ENCODE results near the gene TCF3.

Gene TCF3

GRCh38 chr19:1653300-1653628, 849 bp upstream of the TCF3 start:
- H3K4me1 ChIP-seq (ENCODE audit: insufficient read depth, low read length) = peaks cover 12% of the 10 kb centered on the region
- no peak overlapping the region for H2AFZ ChIP-seq (ENCODE audit: low read depth, low read length)
- H3K36me3 ChIP-seq (ENCODE audit: insufficient read depth, low read length) = peaks cover 21% of the 10 kb centered on the region
- peaks cover 16% of the 10 kb centered on the region for H3K27me3 ChIP-seq (ENCODE audit: insufficient read depth, low read length)
- peak overlapping the region; percentile 46 for H3K4me3 ChIP-seq (ENCODE audit: low read length)
- peaks cover 2% of the 10 kb centered on the region for H3K9me3 ChIP-seq (ENCODE audit: low read length)

GRCh38 chr19:1651568-1652291, 685 bp downstream of the TCF3 start:
- H3K4me1 ChIP-seq (ENCODE audit: insufficient read depth, low read length) = peaks cover 12% of the 10 kb centered on the region
- peak overlapping the region; percentile 97 for H3K4me3 ChIP-seq (ENCODE audit: low read length)
- peaks cover 35% of the 10 kb centered on the region for H3K36me3 ChIP-seq (ENCODE audit: insufficient read depth, low read length)
- H3K27me3 ChIP-seq (ENCODE audit: insufficient read depth, low read length) = peaks cover 5% of the 10 kb centered on the region
- peaks cover 2% of the 10 kb centered on the region for H3K9me3 ChIP-seq (ENCODE audit: low read length)
- H2AFZ ChIP-seq (ENCODE audit: low read depth, low read length) = no peak overlapping the region

- peaks cover 44% of the 10 kb centered on the region for H3K36me3 ChIP-seq (ENCODE audit: insufficient read depth, low read length)
- peaks cover 2% of the 10 kb centered on the region for H3K27me3 ChIP-seq (ENCODE audit: insufficient read depth, low read length)
- H2AFZ ChIP-seq (ENCODE audit: low read depth, low read length) = no peak overlapping the region
- H3K4me3 ChIP-seq (ENCODE audit: low read length) = peak overlapping the region; percentile 97
- peaks cover 12% of the 10 kb centered on the region for H3K4me1 ChIP-seq (ENCODE audit: insufficient read depth, low read length)
- H3K9me3 ChIP-seq (ENCODE audit: low read length) = peaks cover 2% of the 10 kb centered on the region
Observed at GRCh38 chr19:1650650-1651567, 1.5 kb downstream of the TCF3 start.

GRCh38 chr19:1649706-1650649, 2.4 kb downstream of the TCF3 start:
- Histone ChIP-seq H3K4me1 (ENCODE audit: insufficient read depth, low read length) (peaks cover 12% of the 10 kb centered on the region), H2AFZ (ENCODE audit: low read depth, low read length) (no peak overlapping the region), H3K4me3 (ENCODE audit: low read length) (peak overlapping the region; percentile 97), H3K36me3 (ENCODE audit: insufficient read depth, low read length) (peaks cover 53% of the 10 kb centered on the region), H3K27me3 (ENCODE audit: insufficient read depth, low read length) (no peaks in the 10 kb centered on the region), H3K9me3 (ENCODE audit: low read length) (peaks cover 2% of the 10 kb centered on the region)

- H2AFZ ChIP-seq (ENCODE audit: low read depth, low read length) = no peak overlapping the region
- H3K36me3 ChIP-seq (ENCODE audit: insufficient read depth, low read length) = peaks cover 62% of the 10 kb centered on the region
- no peak overlapping the region for H3K4me3 ChIP-seq (ENCODE audit: low read length)
- H3K27me3 ChIP-seq (ENCODE audit: insufficient read depth, low read length) = no peaks in the 10 kb centered on the region
- peaks cover 12% of the 10 kb centered on the region for H3K4me1 ChIP-seq (ENCODE audit: insufficient read depth, low read length)
- H3K9me3 ChIP-seq (ENCODE audit: low read length) = peaks cover 2% of the 10 kb centered on the region
Observed at GRCh38 chr19:1648920-1649541, 3.4 kb downstream of the TCF3 start.

GRCh38 chr19:1648459-1648849, 4.0 kb downstream of the TCF3 start:
- no peak overlapping the region for H3K4me3 ChIP-seq (ENCODE audit: low read length)
- no peaks in the 10 kb centered on the region for H3K27me3 ChIP-seq (ENCODE audit: insufficient read depth, low read length)
- H3K36me3 ChIP-seq (ENCODE audit: insufficient read depth, low read length) = peaks cover 67% of the 10 kb centered on the region
- H3K9me3 ChIP-seq (ENCODE audit: low read length) = peaks cover 2% of the 10 kb centered on the region
- peaks cover 12% of the 10 kb centered on the region for H3K4me1 ChIP-seq (ENCODE audit: insufficient read depth, low read length)
- H2AFZ ChIP-seq (ENCODE audit: low read depth, low read length) = no peak overlapping the region

GRCh38 chr19:1647501-1648458, 4.6 kb downstream of the TCF3 start:
- H2AFZ ChIP-seq (ENCODE audit: low read depth, low read length) = no peak overlapping the region
- peaks cover 2% of the 10 kb centered on the region for H3K9me3 ChIP-seq (ENCODE audit: low read length)
- H3K4me3 ChIP-seq (ENCODE audit: low read length) = no peak overlapping the region
- peaks cover 74% of the 10 kb centered on the region for H3K36me3 ChIP-seq (ENCODE audit: insufficient read depth, low read length)
- H3K4me1 ChIP-seq (ENCODE audit: insufficient read depth, low read length) = peaks cover 12% of the 10 kb centered on the region
- no peaks in the 10 kb centered on the region for H3K27me3 ChIP-seq (ENCODE audit: insufficient read depth, low read length)

- Histone ChIP-seq H3K4me1 (ENCODE audit: insufficient read depth, low read length) (peaks cover 12% of the 10 kb centered on the region), H3K4me3 (ENCODE audit: low read length) (no peak overlapping the region), H3K27me3 (ENCODE audit: insufficient read depth, low read length) (no peaks in the 10 kb centered on the region), H3K9me3 (ENCODE audit: low read length) (peaks cover 2% of the 10 kb centered on the region), H3K36me3 (ENCODE audit: insufficient read depth, low read length) (peaks cover 83% of the 10 kb centered on the region), H2AFZ (ENCODE audit: low read depth, low read length) (no peak overlapping the region)
Observed at GRCh38 chr19:1646659-1647453, 5.6 kb downstream of the TCF3 start.

- Histone ChIP-seq H2AFZ (ENCODE audit: low read depth, low read length) (no peak overlapping the region), H3K4me3 (ENCODE audit: low read length) (no peak overlapping the region), H3K4me1 (ENCODE audit: insufficient read depth, low read length) (peaks cover 12% of the 10 kb centered on the region), H3K36me3 (ENCODE audit: insufficient read depth, low read length) (peaks cover 90% of the 10 kb centered on the region), H3K9me3 (ENCODE audit: low read length) (peaks cover 2% of the 10 kb centered on the region), H3K27me3 (ENCODE audit: insufficient read depth, low read length) (no peaks in the 10 kb centered on the region)
Observed at GRCh38 chr19:1646149-1646548, 6.3 kb downstream of the TCF3 start.

- Histone ChIP-seq H3K9me3 (ENCODE audit: low read length) (peaks cover 2% of the 10 kb centered on the region), H3K27me3 (ENCODE audit: insufficient read depth, low read length) (no peaks in the 10 kb centered on the region), H2AFZ (ENCODE audit: low read depth, low read length) (no peak overlapping the region), H3K4me1 (ENCODE audit: insufficient read depth, low read length) (peaks cover 5% of the 10 kb centered on the region), H3K4me3 (ENCODE audit: low read length) (no peak overlapping the region), H3K36me3 (ENCODE audit: insufficient read depth, low read length) (peaks cover 92% of the 10 kb centered on the region)
Observed at GRCh38 chr19:1645299-1645698, 7.1 kb downstream of the TCF3 start.

GRCh38 chr19:1644070-1644469, 8.3 kb downstream of the TCF3 start:
- Histone ChIP-seq H3K27me3 (ENCODE audit: insufficient read depth, low read length) (no peaks in the 10 kb centered on the region), H3K36me3 (ENCODE audit: insufficient read depth, low read length) (peaks cover 93% of the 10 kb centered on the region), H3K4me1 (ENCODE audit: insufficient read depth, low read length) (no peaks in the 10 kb centered on the region)

More at GRCh38 chr19:1644070-1644469, 8.3 kb downstream of the TCF3 start:
- peaks cover under 1% of the 10 kb centered on the region for H3K9me3 ChIP-seq (ENCODE audit: low read length)
- no peak overlapping the region for H2AFZ ChIP-seq (ENCODE audit: low read depth, low read length)
- no peak overlapping the region for H3K4me3 ChIP-seq (ENCODE audit: low read length)
